GM12892 (cell line): ENCODE measurements around the gene METTL26.

ENCODE experiments used
- POLR2A ChIP-seq: IDR thresholded peaks from 2 replicates; pipeline ENCODE4 v1.6.1; 2011; ENCODE audit warnings: low read depth, low read length, control low read depth
- POLR2AphosphoS5 ChIP-seq: IDR thresholded peaks from 2 replicates; pipeline ENCODE4 v1.6.1; 2011; ENCODE audit warnings: low read depth, low read length, control low read depth
- TAF1 ChIP-seq: IDR thresholded peaks from 2 replicates; pipeline ENCODE4 v1.6.1; 2011; ENCODE audit warnings: low read depth, mild to moderate bottlenecking, control low read depth, low read length, borderline replicate concordance

DNA sequence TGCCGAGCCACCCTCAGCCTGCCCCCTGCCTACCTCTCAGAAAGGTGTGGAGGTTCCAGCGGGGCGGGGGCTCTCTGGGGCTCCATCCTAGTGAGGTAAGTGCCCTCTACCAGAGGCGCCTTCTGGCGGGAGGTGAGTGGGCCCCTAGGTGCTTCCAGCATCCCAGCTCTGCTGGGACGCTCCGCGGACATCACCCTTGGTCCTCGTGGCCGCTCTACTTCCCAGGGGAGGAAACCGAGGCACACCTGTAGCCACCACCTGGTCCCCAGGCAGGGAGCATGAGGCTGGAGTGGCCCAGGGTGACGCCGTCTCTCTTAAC is 6.9 kb upstream of the METTL26 start:
- no peak for TF ChIP-seq POLR2A
- no peak for TF ChIP-seq POLR2AphosphoS5
- TF ChIP-seq TAF1 = no peak
